Measurements from ENCODE around the gene SGCE.
"Not testable (repeated sequence)": the region's sequence is repeated elsewhere in the genome, so short reads cannot be mapped to it uniquely, and the experiment has no call there.

The SGCE gene, protein sequence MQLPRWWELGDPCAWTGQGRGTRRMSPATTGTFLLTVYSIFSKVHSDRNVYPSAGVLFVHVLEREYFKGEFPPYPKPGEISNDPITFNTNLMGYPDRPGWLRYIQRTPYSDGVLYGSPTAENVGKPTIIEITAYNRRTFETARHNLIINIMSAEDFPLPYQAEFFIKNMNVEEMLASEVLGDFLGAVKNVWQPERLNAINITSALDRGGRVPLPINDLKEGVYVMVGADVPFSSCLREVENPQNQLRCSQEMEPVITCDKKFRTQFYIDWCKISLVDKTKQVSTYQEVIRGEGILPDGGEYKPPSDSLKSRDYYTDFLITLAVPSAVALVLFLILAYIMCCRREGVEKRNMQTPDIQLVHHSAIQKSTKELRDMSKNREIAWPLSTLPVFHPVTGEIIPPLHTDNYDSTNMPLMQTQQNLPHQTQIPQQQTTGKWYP

DNA sequence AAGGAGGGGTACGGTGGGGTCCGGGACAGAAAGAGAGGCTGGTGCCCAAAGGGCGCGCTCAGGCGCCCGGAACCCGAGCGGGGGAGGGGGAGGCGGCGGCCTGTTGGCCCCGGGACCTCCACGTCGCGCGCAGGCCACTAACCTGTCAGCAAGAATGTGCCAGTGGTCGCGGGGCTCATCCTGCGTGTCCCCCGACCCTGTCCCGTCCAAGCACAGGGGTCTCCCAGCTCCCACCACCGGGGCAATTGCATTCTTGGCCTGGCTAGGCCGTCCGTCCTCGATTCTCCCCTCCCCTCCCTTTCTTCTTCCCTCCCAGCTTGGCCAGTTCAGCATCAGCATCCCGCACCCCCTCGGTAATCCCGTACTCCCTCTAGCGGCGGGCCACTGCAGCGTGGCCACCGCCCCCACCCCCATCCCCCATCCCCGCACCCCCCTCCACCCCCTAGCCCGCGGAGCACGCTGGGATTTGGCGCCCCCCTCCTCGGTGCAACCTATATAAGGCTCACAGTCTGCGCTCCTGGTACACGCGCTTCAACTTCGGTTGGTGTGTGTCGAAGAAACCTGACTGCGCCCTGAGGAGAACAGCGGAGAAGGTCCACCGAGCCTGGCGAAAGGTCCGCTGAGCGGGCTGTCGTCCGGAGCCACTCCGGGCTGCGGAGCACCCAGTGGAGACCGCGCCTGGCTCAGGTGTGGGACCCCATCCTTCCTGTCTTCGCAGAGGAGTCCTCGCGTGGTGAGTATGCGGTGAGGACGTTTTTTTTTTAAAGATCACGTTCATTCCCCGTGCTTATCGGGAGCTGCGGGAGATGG lies at the start of gene SGCE:
SGCE (minus strand) TSS at position 286 of the 810 bp plus-strand sequence; CDS start at position 251, 35 bp downstream.
- DNase-seq = peak; percentile 51 to 93 (median 86)
- intact Hi-C loops (cut with DNase I) = loop anchor here (5.0 to 10.0 kb wide), 3 partner anchors 144 to 249 kb away; partner anchors contain the start of gene PPP1R9A

DNA sequence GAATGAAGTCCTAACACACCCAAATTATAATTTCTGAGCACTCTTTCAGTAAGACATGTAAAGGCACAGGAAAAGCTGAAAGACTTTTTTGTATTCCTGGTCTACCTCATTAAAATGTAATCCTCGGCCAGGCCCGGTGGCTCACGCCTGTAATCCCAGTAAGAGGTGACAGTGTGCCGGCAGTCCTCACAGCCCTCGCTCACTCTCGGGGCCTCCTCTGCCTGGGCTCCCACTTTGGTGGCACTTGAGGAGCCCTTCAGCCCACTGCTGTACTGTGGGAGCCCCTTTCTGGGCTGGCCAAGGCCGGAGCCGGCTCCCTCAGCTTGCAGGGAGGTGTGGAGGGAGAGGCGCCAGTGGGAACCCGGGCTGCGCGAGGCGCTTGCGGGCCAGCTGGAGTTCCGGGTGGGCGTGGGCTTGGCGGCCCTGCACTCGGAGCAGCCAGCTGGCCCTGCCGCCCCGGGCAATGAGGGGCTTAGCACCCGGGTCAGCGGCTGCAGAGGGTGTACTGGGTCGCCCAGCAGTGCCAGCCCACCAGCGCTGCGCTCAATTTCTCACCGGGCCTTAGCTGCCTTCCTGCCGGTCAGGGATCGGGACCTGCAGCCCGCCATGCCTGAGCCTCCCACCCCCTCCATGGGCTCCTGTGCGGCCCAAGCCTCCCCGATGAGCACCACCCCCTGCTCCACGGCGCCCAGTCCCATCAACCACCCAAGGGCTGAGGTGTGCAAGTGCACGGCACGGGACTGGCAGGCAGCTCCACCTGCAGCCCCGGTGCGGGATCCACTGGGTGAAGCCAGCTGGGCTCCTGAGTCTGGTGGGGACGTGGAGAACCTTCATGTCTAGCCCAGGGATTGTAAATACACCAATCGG lies 49.5 kb upstream of the SGCE start:
- DNase-seq; intact Hi-C loops (cut with DNase I): not testable (repeated sequence)

DNA sequence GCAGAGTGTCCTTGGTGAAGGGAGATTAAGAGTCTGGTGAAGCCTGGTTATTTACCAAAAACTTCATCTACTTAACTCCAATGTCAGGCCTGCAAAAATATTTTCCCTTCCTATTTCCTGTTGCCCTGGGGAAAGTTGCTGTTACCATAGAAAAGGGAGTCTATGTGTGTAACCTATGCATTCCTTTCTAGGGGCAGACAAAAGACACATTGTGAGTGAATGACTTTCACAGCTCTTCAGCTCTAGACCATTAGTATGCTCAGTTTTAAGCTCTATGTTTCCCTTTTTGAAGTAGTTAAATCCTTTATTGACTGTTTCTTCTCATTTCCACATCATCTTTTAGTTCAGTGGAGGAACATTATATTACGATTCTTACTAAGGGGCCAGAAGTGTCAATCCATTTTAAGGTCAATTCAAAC lies 45.6 kb upstream of the SGCE start:
- DNase-seq = no peak
- intact Hi-C loops (cut with DNase I) = no loop called here

DNA sequence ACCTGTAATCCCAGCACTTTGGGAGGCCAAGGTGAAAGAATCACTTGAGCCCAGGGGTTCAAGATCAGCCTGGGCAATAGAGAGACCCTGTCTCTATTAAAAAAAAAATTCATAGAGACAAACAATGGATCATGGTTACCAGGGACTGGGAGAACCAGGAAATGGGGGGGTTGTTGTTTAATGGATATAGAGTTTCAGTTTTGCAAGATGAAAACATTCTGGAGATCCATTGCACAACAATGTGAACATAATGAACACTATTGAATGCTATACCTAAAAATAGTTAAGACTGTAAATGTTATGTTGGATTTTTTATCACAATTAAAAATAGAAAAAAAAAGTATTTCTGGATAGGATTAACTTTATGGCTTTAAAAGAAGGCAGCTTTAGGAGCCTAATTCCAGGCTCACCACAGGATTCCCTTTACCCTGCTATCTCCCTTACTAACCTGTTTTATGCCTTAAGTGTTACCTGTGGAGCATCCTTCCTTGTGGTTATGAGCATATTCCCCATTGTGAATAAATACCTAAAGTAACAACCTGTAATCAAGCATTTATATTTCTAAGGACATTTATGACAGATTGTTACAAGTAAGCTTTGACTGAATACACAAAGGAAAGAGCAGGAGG lies 45.1 kb upstream of the SGCE start:
- no peak for DNase-seq
- intact Hi-C loops (cut with DNase I) = no loop called here

DNA sequence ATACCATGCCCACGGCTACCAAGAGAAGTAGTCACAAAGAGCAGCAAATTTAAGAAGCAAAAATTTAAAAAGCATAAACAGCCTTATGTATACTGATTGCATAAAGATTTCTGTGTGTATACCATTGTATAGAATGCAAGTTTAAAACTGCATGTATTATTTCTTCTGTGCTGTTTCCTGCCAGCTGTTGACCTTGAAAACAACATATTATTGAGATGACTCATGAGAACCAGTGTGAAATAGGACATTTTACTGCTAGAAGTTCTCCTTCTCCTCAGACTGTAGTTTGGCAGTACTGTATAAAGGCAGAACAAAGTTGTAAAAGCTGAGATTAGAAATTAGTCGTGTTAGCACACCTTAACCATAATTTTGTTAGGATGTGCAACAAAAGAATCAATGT lies 42.3 kb upstream of the SGCE start:
- DNase-seq = no peak
- intact Hi-C loops (cut with DNase I) = no loop called here

DNA sequence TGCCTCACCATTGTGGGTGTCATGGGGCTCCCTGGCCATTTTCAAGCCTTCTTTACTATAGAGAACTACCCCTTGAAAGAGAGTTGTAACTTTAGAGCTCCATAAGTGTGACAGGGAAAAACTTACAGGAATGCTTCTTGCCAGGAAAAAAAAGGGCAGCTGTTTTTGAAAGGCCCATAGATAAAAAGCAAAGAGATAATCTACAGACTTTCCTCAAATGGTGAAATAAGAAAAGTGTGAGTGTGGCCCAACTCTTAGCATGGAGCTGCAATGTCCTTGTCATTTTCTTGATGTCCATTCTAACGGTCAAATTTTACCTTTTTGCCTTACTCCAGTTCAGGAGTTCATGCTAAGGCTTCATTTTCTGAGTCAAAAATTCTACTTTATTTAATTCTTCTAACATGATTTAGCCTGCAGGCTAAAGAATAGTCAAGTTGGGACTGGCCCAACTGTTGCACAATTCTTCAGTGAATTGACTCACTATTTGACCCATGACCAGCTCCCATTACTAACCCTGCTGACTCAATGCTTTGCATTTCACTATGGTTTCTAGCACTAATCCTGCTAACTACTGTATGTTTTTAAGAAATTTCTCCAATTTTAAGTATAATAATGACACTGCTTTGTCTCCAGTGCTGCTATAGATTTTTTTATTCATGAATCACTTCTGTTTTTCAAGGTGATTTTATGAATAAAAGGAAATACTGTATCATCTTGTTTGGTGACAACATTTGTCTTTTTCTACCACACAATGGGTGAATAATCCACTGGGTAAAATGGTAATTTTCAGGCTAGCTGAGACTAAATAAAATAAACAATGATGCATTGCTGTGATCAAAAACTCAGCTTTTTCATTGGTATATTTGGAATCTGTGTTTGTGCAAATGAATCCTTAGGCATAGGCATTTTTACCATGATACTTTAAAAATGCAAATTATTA lies 41.4 kb upstream of the SGCE start:
- intact Hi-C loops (cut with DNase I) = no loop called here
- no peak for DNase-seq

DNA sequence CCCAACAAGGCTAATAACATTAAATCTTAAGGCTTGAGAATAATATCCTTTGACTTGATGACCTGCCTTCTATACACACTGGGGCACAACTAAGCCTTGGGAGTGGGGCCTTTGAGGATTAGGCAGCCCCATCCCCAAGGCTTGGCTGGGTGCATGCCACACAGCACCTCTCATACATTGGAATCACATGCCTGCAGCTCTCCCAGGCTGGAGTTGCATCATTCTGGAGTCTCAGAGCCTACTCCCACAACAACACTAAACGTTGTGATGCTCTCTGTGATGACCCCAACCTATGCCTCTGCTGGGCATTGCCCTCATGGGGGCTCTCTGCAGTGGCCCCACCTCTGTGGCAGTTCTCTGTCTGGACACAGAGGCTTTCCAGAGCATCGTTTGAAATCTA lies 31.9 kb upstream of the SGCE start:
- DNase-seq = no peak
- intact Hi-C loops (cut with DNase I) = no loop called here

DNA sequence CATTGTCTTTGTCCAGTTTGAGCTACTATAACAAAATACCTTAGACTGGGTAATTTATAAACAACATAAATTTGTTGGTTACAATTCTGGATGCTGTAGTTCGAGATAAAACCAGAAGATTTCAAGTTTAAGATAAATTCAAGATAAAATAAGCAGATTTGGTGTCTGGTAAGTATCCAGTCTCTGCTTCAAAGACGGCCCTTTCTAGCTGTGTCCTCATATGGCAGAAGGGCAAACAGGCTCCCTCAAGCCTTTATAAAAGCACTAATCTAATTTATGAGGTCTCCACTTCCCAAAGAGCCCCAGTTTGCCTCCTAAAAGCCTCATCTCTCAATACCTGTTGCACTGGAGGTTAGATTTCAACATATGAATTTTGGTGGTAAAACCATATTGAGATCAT lies 31.1 kb upstream of the SGCE start:
- intact Hi-C loops (cut with DNase I) = no loop called here
- no peak for DNase-seq

DNA sequence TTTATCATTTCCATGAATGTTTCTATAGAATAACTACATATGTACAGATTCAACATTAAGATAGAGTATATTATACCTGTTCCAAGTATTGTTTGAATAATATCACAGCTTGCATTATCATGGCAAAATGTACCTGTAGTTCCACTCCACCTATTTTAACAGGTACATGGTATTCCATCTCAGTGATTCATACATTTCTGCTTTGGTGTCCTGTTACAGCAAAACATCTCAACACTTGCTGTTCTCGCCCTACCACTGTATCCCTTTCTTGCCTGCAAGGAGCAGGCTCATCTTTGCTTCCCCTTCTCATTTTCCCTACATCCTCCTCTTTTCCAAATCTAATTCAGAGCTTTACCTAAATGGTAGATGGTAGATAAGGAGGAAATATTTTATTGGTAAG lies 27.1 kb upstream of the SGCE start:
- no peak for DNase-seq
- intact Hi-C loops (cut with DNase I) = no loop called here

DNA sequence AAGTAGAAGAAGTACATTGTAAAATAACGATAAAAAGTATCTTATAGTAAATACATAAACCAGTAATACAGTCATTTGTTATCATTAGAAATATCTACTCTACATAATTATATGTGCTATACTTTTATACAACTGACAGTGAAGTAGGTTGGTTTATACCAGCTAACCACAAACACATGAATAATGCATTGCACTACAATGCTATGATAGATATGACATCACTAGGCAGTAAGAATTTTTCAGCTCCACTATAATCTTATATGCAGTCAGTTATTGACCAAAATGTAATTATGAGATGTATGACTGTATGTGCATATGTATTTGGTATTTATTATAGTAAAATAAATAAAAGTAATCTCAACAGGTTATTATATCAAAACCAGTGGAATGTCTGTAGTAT lies 23.4 kb upstream of the SGCE start:
- intact Hi-C loops (cut with DNase I) = no loop called here
- DNase-seq = no peak

DNA sequence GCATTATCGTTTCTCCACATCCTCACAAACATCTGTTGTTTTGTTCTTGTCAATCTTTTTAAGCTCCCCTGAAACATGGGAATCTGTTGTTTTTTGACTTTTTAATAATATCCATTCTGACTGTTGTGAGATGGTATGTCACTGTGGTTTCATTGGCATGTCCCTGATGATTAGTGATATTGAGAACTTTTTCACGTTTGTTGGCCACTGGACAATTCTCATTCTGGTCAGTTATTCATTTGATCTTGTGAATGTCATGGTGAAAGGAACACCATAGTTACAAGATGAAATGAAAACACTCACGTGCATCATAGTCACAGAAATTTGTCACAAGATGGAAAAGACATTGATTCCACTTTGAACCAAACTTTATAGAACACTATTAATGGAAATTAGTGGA lies 20.5 kb upstream of the SGCE start:
- intact Hi-C loops (cut with DNase I) = no loop called here
- no peak for DNase-seq

DNA sequence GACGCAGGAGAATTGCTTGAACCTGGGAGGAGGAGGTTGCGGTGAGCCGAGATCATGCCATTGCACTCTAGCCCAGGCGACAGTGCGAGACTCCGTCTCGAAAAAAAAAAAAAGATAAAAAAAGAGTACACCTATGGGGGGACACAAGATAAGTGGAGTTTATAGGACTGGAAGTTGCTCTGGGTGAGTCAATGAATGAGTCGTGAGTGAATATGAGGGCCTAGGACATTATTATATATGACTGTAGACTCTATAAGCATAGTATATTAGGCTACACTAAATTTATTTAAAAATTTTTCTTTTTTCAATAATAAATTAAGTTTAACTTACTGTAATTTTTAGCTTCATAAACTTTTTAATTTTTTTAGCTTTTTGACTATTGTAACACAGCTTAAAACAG lies 19.4 kb upstream of the SGCE start:
- intact Hi-C loops (cut with DNase I) = no loop called here
- DNase-seq = no peak

DNA sequence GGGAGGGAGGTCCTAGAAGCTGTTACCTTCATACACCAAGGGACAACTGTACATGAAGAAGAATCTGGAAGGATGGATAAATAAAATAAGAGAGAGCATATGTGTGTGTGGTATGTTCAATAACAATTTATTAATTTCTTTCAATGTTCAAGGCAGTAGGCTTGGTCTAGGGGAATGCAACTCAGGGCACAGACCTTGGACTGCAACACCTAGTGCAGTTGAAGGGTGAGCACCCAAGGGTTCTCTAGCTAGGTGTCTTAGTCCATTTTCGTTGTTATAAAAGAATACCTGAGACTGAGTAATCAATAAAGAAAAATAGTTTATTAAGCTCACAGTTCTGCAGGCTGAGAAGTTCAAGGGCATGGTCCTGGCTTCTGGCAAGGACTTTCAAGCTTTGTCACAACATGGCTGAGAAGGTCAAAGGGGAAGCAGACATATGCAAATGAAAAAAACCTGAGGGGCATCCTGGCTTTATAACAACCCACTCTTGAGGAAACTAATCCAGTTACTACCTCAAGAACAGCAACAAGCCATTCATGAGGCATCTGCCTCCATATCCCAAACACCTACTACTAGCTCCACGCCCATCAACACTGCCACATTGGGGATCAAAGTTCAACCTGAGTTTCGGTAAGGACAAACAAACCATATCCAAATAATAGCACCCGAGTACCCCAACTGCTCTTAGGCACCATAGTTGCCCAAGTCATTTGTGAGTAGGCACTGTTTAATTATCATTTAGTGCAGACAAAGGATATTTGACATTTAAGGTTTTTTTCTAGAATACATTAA lies 15.7 kb upstream of the SGCE start:
- intact Hi-C loops (cut with DNase I) = no loop called here
- no peak for DNase-seq

DNA sequence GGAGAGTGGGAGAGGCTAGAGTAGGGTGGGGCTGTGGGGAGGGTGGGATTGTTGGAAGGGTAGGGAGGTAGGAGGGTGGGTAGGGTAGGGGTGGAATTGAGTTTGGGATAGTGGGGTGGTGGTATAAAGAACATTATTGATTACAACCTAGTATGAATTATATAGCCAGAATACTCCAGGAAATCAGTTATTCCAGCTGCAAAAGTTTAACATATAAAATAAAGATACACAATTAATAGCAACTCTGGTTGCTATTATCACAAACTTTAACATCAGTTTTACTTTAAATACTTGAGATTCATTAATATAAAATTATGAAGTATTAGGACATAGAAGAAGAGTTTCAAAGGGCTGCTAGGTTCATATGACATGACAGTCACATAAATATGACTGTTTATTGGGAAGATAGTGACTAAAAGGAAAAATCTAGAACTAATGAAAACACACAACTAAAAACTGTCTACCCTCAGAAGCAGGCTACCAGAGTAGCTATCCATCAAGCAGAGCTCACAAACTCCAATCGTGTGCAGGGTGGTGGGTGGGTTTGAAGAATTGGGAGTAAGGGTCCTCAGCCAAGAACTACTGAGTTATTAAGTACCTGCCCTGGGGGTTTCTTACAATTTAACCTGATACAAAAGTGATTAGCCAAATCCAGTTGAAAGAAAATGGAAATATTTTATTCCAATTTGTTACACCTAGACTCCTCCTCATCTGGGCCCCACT lies 14.0 kb upstream of the SGCE start:
- intact Hi-C loops (cut with DNase I) = no loop called here

DNA sequence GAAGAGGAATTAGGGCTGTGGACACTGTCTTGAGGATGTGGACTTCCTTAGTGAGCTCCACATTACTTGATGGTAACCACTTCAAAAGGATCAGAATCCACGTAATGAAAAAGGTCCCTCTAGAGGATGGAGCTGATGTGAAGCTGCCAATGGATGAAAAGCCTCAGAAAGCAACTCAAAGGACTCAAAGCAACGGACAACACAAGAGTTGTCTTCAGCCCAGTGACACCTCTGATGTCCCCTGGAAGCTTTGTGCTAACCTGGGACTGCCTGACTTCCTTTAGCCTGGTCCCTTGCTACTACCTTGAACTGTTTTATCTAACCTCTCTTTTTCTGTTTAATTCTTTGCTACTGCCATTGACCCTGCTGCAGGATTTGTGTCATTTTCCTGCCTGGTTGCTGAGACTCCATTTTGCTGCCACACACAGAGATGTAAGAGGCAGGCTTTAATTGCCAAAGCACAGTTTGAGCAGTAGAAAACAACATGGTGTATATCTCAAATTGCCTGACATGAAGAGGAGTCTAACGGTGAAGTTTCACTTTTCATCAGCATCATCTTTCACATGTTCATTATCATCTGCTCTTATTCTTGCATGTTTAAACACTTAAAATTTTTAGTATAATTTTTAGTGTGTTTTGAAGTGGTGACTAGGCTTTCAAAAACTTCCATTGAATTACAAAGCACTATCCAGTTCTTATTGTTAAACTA lies 11.1 kb upstream of the SGCE start:
- intact Hi-C loops (cut with DNase I) = no loop called here
- DNase-seq = no peak

More for the DNA sequence above, 14.0 kb upstream of the SGCE start:
- DNase-seq = no peak

DNA sequence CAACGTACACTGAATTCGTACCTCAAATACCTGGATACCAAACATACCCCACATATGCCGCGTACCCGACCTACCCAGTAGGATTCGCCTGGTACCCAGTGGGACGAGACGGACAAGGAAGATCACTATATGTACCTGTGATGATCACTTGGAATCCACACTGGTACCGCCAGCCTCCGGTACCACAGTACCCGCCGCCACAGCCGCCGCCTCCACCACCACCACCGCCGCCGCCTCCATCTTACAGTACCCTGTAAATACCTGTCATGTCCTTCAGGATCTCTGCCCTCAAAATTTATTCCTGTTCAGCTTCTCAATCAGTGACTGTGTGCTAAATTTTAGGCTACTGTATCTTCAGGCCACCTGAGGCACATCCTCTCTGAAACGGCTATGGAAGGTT lies 9.5 kb upstream of the SGCE start:
- intact Hi-C loops (cut with DNase I) = no loop called here
- DNase-seq = no peak
